ENCODE measurements around the gene IL17RA. TPM values are rescaled to one million over a fixed set of nuclear protein-coding genes. Genes with fewer than 3 reads are reported as not detected.

IL17RA gene
- total RNA-seq, 1 donor from 2014 or later, result 3.7 TPM

DNA sequence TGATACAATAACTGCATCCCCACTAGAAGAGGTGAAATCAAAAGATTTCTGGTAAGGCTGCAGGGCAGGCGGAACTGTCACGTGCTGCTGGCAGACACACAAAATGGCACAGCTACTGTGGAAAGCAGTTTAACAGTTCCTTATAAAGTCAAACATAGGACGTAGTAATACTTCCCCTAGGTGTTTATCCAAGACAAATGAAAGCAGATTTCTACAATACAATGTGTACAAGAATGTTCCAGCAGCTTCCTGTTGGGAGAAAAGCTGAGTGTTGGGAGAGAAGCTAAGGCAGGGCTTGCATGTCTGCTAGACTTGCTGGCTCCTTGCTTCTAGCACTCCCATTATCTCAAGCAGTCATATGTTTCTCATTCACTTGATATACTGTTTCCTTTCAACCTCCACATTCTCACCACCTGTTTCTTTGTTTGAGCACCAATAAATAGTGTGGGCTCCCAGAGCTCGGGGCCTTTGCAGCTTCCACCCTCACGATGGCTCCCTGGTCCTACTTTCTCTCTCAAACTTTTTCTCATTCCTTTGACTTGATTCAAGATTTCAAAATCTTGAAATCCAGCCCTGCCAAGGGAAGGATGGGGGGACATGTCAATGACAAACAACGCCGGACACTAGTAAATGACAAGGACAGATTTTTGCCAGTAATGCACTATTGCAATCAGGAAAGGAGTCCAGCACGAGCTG, 21.2 kb upstream of the IL17RA start:
- no peak for FAIRE-seq
- no peak for TF ChIP-seq CTCF (IDR thresholded peaks at IDR 0.05; ENCODE audit: insufficient read depth, low read length, severe bottlenecking)
- no peak overlapping the region for H3K4me3 ChIP-seq (ENCODE audit: low read depth, low read length)
- no peak for DNase-seq (ENCODE audit: low read depth)
- no peaks in the 10 kb centered on the region for H3K27me3 ChIP-seq (ENCODE audit: control insufficient read depth, insufficient read depth, low read length)
- no peaks in the 10 kb centered on the region for H3K36me3 ChIP-seq (ENCODE audit: control insufficient read depth, insufficient read depth, low read length)

- no peaks in the 10 kb centered on the region for H3K27me3 ChIP-seq (ENCODE audit: control insufficient read depth, insufficient read depth, low read length)
- no peak for DNase-seq (ENCODE audit: low read depth)
- no peak for FAIRE-seq
- TF ChIP-seq CTCF (IDR thresholded peaks at IDR 0.05; ENCODE audit: insufficient read depth, low read length, severe bottlenecking), result no peak
- no peak overlapping the region for H3K4me3 ChIP-seq (ENCODE audit: low read depth, low read length)
- no peaks in the 10 kb centered on the region for H3K36me3 ChIP-seq (ENCODE audit: control insufficient read depth, insufficient read depth, low read length)
These were observed 20.2 kb upstream of the IL17RA start for GRCh38 chr22:17064498-17065100.

GRCh38 chr22:17065433-17065832, 19.4 kb upstream of the IL17RA start:
- H3K36me3 ChIP-seq (ENCODE audit: control insufficient read depth, insufficient read depth, low read length), result no peaks in the 10 kb centered on the region
- DNase-seq (ENCODE audit: low read depth) (no peak), FAIRE-seq (no peak)
- no peak overlapping the region for H3K4me3 ChIP-seq (ENCODE audit: low read depth, low read length)
- no peak for TF ChIP-seq CTCF (IDR thresholded peaks at IDR 0.05; ENCODE audit: insufficient read depth, low read length, severe bottlenecking)
- H3K27me3 ChIP-seq (ENCODE audit: control insufficient read depth, insufficient read depth, low read length), result no peaks in the 10 kb centered on the region

DNA sequence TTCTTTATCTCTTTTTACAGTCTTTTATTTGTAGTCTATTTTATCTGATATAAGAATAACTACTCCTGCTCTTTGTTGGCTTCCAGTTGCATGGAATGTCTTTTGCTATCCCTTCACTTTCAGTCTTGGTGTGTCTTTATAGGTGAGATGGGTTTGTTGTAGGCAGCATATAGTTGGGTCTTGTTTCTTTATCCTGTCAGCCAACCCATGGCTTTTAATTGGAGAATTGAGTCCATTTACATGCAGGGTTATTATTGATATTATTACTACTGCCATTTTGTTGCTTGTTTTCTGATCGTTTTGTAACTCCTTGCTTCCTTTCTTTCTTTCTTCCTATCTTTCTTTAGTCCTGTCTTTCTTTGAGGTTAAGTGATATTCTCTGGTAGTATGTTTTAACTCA, 11.9 kb upstream of the IL17RA start:
- TF ChIP-seq CTCF (IDR thresholded peaks at IDR 0.05; ENCODE audit: insufficient read depth, low read length, severe bottlenecking), result no peak
- FAIRE-seq, result no peak
- no peak for DNase-seq (ENCODE audit: low read depth)

DNA sequence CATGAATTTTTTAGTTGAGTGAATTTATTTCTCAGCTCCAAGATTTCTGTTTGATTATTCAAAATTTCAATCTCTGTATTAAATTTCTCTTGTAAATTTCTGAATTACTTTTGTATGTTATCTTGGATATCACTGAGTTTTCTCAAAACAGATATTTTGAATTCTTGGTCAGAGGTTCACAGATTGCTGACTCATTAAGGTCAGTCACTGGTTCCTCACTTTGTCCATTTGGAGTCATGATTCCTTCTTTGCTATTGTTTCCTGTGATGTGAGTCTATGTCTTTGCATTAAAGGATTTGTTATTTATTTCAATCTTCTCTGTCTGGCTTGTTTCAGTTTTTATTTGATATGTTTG, 10.2 kb upstream of the IL17RA start:
- no peak for DNase-seq (ENCODE audit: low read depth)
- Histone ChIP-seq H3K27me3 (ENCODE audit: control insufficient read depth, insufficient read depth, low read length) (no peaks in the 10 kb centered on the region), H3K4me3 (ENCODE audit: low read depth, low read length) (no peak overlapping the region), H3K36me3 (ENCODE audit: control insufficient read depth, insufficient read depth, low read length) (no peaks in the 10 kb centered on the region)
- TF ChIP-seq CTCF (IDR thresholded peaks at IDR 0.05; ENCODE audit: insufficient read depth, low read length, severe bottlenecking), result no peak
- no peak for FAIRE-seq

More for the DNA sequence above, 11.9 kb upstream of the IL17RA start:
- Histone ChIP-seq H3K36me3 (ENCODE audit: control insufficient read depth, insufficient read depth, low read length) (no peaks in the 10 kb centered on the region), H3K4me3 (ENCODE audit: low read depth, low read length) (no peak overlapping the region), H3K27me3 (ENCODE audit: control insufficient read depth, insufficient read depth, low read length) (no peaks in the 10 kb centered on the region)

- DNase-seq (ENCODE audit: low read depth) (peak; percentile 41), FAIRE-seq (no peak)
- TF ChIP-seq CTCF (IDR thresholded peaks at IDR 0.05; ENCODE audit: insufficient read depth, low read length, severe bottlenecking), result no peak
These were observed 7.5 kb upstream of the IL17RA start for GRCh38 chr22:17077255-17077654.

More at GRCh38 chr22:17077255-17077654, 7.5 kb upstream of the IL17RA start:
- no peaks in the 10 kb centered on the region for H3K27me3 ChIP-seq (ENCODE audit: control insufficient read depth, insufficient read depth, low read length)
- no peak overlapping the region for H3K4me3 ChIP-seq (ENCODE audit: low read depth, low read length)
- H3K36me3 ChIP-seq (ENCODE audit: control insufficient read depth, insufficient read depth, low read length), result no peaks in the 10 kb centered on the region

Measured in bronchial epithelial cell (primary cell).